Cardiac muscle cell (in vitro differentiated cells and primary cell): ENCODE results near the gene TMEM127. TPM values are rescaled to one million over a fixed set of nuclear protein-coding genes. Genes with fewer than 3 reads are reported as not detected.
A peak's percentile ranks its signal among the peaks of the same experiment; 100 is the strongest.

Experiments
- DNase-seq, 2 donors: peaks; one replicate each; pipeline versions ENCODE4 v3.0.0 to v3.0.0-alpha.2; 2010 to 2017; ENCODE audit warnings: low read depth in 1 of 2, low spot score in 1 of 2
- H3K27ac ChIP-seq: fragments of 200-600 bp; sonication (generic); 2 replicates; pipeline ENCODE4 v1.5.1; 2016
- H3K27me3 ChIP-seq: fragments of 200-600 bp; sonication (generic); 2 replicates; pipeline ENCODE4 v1.6.0; 2016; ENCODE audit warnings: control low read depth
- H3K36me3 ChIP-seq: fragments of 200-600 bp; sonication (generic); 2 replicates; pipeline ENCODE4 v1.5.1; 2016; ENCODE audit warnings: control low read depth
- H3K4me1 ChIP-seq: fragments of 200-600 bp; sonication (generic); 2 replicates; pipeline ENCODE4 v1.8.1; 2017; ENCODE audit warnings: low read depth, mild to moderate bottlenecking, mixed run types
- H3K4me3 ChIP-seq: fragments of 200-600 bp; sonication (generic); 2 replicates; pipeline ENCODE4 v1.5.1; 2016; ENCODE audit warnings: mild to moderate bottlenecking
- H3K9me3 ChIP-seq: fragments of 200-600 bp; sonication (generic); 2 replicates; pipeline ENCODE4 v1.5.1; 2017; ENCODE audit warnings: low read depth, mild to moderate bottlenecking, control low read depth
- CTCF ChIP-seq: IDR thresholded peaks from 2 replicates; pipeline ENCODE4 v1.5.1; 2012; ENCODE audit warnings: low read depth, mild to moderate bottlenecking, low read length
- polyA plus RNA-seq: library from polyadenylated mRNA; unstranded; fragments of >200 nt; fragmentation: Nextera tagmentation; extraction: Ambion mirVana; gene quantifications from 2 replicates; pipeline ENCODE4 v1.2.1, GENCODE V29; 2016
- total RNA-seq: library from RNA; depleted of rRNA; stranded (reverse); fragments of >200 nt; gene quantifications from 2 replicates; pipeline ENCODE4 v1.2.3, GENCODE V29; 2016

The TMEM127 gene
- total and polyA plus RNA-seq, 2 experiments from 2014 or later = 59.1 to 71.0 TPM

GRCh38 chr2:96256611-96257113 is 9.1 kb downstream of the TMEM127 start:
- Histone ChIP-seq H3K9me3 (no peaks in the 10 kb centered on the region), H3K27me3 (no peaks in the 10 kb centered on the region), H3K4me1 (peaks cover 42% of the 10 kb centered on the region), H3K36me3 (peaks cover 25% of the 10 kb centered on the region), H3K27ac (peak overlapping the region; percentile 98), H3K4me3 (no peak overlapping the region)
- TF ChIP-seq CTCF = no peak
- DNase-seq = no peak

- no peaks in the 10 kb centered on the region for H3K9me3 ChIP-seq
- no peak for TF ChIP-seq CTCF
- peaks cover 24% of the 10 kb centered on the region for H3K36me3 ChIP-seq
- no peaks in the 10 kb centered on the region for H3K27me3 ChIP-seq
- no peak overlapping the region for H3K27ac ChIP-seq
- no peak for DNase-seq
- H3K4me1 ChIP-seq = peaks cover 30% of the 10 kb centered on the region
- H3K4me3 ChIP-seq = no peak overlapping the region
Measured at GRCh38 chr2:96254571-96254970, 11.2 kb downstream of the TMEM127 start.

DNA sequence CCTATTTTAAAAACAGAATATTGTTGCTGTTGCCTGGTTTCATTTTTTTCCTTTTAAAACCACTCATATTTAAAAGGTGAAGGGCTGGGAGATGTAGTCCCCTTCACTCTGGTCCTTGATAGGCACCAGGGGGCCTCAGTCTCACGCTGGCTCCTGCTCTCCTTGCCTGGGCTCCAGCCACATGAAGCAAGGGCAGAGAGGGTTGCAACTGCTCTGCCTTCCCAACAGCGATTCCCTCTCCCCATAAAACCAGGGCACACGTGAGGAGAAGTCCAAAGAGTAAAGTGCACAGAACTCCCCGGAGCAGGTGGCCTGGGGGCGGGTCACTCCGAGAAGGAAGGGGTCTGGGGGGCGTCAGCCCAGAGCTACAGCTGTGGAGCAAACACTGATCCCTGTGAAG is 12.8 kb downstream of the TMEM127 start:
- DNase-seq = no peak
- Histone ChIP-seq H3K27ac (peak overlapping the region; percentile 67), H3K4me1 (peaks cover 15% of the 10 kb centered on the region), H3K4me3 (no peak overlapping the region), H3K36me3 (peaks cover 24% of the 10 kb centered on the region), H3K27me3 (no peaks in the 10 kb centered on the region), H3K9me3 (no peaks in the 10 kb centered on the region)
- TF ChIP-seq CTCF = no peak

DNA sequence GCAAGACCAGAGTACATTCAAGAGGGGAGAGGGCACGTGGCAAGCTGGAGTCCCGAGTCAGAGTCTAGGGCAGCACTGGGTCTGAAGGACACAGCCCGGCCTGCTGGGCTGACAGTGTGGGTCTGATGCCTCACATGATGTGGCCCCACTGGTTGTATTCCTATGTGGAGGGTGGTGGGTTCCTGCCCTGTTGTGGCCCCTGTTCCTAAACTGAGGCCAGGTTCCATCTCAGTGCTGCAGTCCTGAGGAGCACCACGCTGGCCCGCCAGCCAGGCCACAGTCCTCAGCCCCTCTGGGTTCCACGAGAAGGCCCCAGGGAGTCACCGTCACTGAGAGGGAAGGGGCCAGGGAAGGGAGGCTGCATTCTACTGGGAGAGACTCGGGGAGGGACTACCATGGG is 13.3 kb downstream of the TMEM127 start:
- TF ChIP-seq CTCF = no peak
- no peak overlapping the region for H3K4me3 ChIP-seq
- no peak for DNase-seq
- H3K36me3 ChIP-seq = peaks cover 24% of the 10 kb centered on the region
- no peaks in the 10 kb centered on the region for H3K27me3 ChIP-seq
- peak overlapping the region; percentile 67 for H3K27ac ChIP-seq
- H3K4me1 ChIP-seq = peaks cover 10% of the 10 kb centered on the region
- no peaks in the 10 kb centered on the region for H3K9me3 ChIP-seq

DNA sequence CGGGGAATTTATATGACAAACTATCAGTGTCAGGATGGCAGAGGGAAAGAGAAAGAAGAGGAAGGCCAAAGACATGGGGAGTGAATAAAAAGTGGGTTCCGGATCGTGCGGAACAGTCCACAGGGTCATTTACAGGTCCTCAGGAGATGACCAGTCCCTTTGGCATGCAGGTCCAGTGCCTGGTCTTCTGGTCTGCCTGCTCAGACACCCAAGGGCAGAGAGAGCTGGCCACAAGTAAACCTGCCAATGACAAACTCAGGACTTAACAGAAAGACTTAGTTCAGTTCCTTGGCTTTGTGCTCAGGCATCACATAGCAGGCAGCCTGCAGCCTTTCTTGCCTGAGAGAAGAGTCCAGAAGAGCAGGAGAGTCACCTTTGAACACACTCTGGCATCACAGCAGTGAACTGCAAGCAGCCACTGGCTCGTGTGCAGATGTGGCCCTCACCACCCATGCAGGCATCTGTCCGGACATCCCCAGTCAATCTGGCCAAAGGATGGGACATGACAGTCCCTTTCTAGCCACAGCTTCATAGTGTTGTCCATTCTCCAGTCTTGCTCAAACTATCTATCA is 14.0 kb downstream of the TMEM127 start:
- no peak overlapping the region for H3K4me3 ChIP-seq
- peak overlapping the region; percentile 67 for H3K27ac ChIP-seq
- H3K9me3 ChIP-seq = no peaks in the 10 kb centered on the region
- H3K4me1 ChIP-seq = peaks cover 6% of the 10 kb centered on the region
- TF ChIP-seq CTCF = no peak
- peak; percentile 86 to 93 for DNase-seq
- H3K36me3 ChIP-seq = peaks cover 24% of the 10 kb centered on the region
- no peaks in the 10 kb centered on the region for H3K27me3 ChIP-seq
